Gastrocnemius medialis (tissue), 4 donors: ENCODE measurements around the gene TCF7L2. TPM values are rescaled to one million over a fixed set of nuclear protein-coding genes. Genes with fewer than 3 reads are reported as not detected.

ENCODE experiments used
- ATAC-seq, 2 donors: fragments of 150-250 bp; one replicate each; pipeline ENCODE4 v1.9.1; 2016
- DNase-seq, 2 donors: peaks; one replicate each; pipeline ENCODE4 v3.0.0-alpha.2; 2019
- H3K27ac ChIP-seq, 4 donors: fragments of 200-600 bp; sonication (generic); 1 replicate in 1 of 4; 2 replicates in 3 of 4; pipeline ENCODE4 v1.5.1; 2016 to 2018; ENCODE audit warnings: mild to moderate bottlenecking in 2 of 4, moderate library complexity in 1 of 4
- H3K27me3 ChIP-seq, 3 donors: fragments of 200-600 bp; sonication (generic) in 2 of 3; 1 replicate in 1 of 3; 2 replicates in 2 of 3; pipeline versions ENCODE4 v1.5.1 to v1.6.0; 2016 to 2019; ENCODE audit warnings: mild to moderate bottlenecking in 1 of 3, moderate library complexity in 1 of 3
- H3K36me3 ChIP-seq, 2 donors: fragments of 200-600 bp; sonication (generic) in 1 of 2; one replicate each; pipeline ENCODE4 v1.5.1; 2017 to 2018
- H3K4me1 ChIP-seq, 2 donors: fragments of 200-600 bp; sonication (generic) in 1 of 2; one replicate each; pipeline ENCODE4 v1.5.1; 2016 to 2017; ENCODE audit warnings: mild to moderate bottlenecking in 2 of 2
- H3K4me3 ChIP-seq, 4 donors: fragments of 200-600 bp; sonication (generic) in 3 of 4; 1 replicate in 1 of 4; 2 replicates in 3 of 4; pipeline ENCODE4 v1.5.1; 2016 to 2019; ENCODE audit warnings: mild to moderate bottlenecking in 2 of 4
- H3K9me3 ChIP-seq, 3 donors: fragments of 200-600 bp; sonication (generic) in 2 of 3; 1 replicate in 1 of 3; 2 replicates in 2 of 3; pipeline ENCODE4 v1.5.1; 2016 to 2019
- POLR2A ChIP-seq, 2 donors: fragments of 450-650 bp; IDR thresholded peaks; one replicate each; pipeline ENCODE4 v1.6.1; 2017; ENCODE audit warnings: antibody characterized with exemption in 2 of 2, mild to moderate bottlenecking in 2 of 2, moderate library complexity in 2 of 2
- in situ Hi-C, 4 donors: fragments of 200-750 bp; cut with MboI; loops; one replicate each; pipeline versions ENCODE4 v1.15.0 to v1.8.0; 2017; ENCODE audit warnings: low sequenced_read_pairs in 4 of 4
- intact Hi-C: fragments of 100-400 bp; cut with DNase I; formaldehyde crosslinking; loops from one replicate; pipeline ENCODE4 v1.15.1; 2023; ENCODE audit warnings: low total_unique reads
- total RNA-seq, 4 donors: library from RNA; depleted of rRNA; stranded (reverse); fragments of >200 nt; gene quantifications; one replicate each; pipeline versions ENCODE4 v1.1.0 to v1.2.3, GENCODE V29; 2016
- TF ChIP-seq, protein P1 (sequence below), 5 experiments: fragments of 450-650 bp in 3 of 5; fragments of 200-600 bp in 2 of 5; sonication (generic) in 2 of 5; IDR thresholded peaks in 4 of 5; conservative IDR thresholded peaks in 1 of 5; 1 replicate in 4 of 5; 2 replicates in 1 of 5; pipeline ENCODE4 v1.5.1; 2016 to 2019; ENCODE audit warnings: antibody characterized with exemption in 5 of 5, mild to moderate bottlenecking in 3 of 5, moderate library complexity in 3 of 5

TCF7L2 gene
- total RNA-seq, 4 donors from 2014 or later: 4.6 to 5.1 (median 5.0) TPM

DNA sequence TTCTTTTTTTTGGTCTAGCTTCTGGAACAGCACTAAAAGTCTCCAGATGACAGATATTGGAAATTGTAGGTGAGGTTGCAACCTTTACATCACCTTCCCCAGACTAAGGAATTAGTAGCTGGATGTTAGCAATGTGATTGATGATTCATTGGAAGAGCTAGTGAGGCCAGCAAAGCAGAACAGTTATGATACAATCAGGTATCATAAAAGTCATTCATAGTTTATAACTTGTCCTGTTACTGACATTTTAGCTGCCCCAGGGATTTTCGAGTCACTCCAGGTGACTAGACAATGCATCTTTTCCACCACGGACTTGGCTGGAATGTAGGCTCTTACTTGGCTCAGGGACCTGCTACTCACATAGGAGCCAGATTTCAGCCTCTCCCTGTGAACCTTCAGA lies 15.9 kb upstream of the TCF7L2 start:
- Histone ChIP-seq H3K9me3 (no peaks in the 10 kb centered on the region), H3K4me3 (no peak overlapping the region), H3K4me1 (no peaks in the 10 kb centered on the region), H3K27me3 (peaks cover 0 to 2% (median 0%) of the 10 kb centered on the region in 3 donors), H3K36me3 (no peaks in the 10 kb centered on the region), H3K27ac (no peak overlapping the region)
- intact Hi-C loops (no loop called here), in situ Hi-C loops (no loop called here)
- ATAC-seq: no peak
- no peak for TF ChIP-seq POLR2A (IDR thresholded peaks at IDR 0.05)
- TF ChIP-seq, protein P1, sequence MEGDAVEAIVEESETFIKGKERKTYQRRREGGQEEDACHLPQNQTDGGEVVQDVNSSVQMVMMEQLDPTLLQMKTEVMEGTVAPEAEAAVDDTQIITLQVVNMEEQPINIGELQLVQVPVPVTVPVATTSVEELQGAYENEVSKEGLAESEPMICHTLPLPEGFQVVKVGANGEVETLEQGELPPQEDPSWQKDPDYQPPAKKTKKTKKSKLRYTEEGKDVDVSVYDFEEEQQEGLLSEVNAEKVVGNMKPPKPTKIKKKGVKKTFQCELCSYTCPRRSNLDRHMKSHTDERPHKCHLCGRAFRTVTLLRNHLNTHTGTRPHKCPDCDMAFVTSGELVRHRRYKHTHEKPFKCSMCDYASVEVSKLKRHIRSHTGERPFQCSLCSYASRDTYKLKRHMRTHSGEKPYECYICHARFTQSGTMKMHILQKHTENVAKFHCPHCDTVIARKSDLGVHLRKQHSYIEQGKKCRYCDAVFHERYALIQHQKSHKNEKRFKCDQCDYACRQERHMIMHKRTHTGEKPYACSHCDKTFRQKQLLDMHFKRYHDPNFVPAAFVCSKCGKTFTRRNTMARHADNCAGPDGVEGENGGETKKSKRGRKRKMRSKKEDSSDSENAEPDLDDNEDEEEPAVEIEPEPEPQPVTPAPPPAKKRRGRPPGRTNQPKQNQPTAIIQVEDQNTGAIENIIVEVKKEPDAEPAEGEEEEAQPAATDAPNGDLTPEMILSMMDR (IDR thresholded peaks at IDR 0.05 in 4 of 5, conservative IDR thresholded peaks at IDR 0.05 in 1 of 5): no peak
- no peak for DNase-seq

DNA sequence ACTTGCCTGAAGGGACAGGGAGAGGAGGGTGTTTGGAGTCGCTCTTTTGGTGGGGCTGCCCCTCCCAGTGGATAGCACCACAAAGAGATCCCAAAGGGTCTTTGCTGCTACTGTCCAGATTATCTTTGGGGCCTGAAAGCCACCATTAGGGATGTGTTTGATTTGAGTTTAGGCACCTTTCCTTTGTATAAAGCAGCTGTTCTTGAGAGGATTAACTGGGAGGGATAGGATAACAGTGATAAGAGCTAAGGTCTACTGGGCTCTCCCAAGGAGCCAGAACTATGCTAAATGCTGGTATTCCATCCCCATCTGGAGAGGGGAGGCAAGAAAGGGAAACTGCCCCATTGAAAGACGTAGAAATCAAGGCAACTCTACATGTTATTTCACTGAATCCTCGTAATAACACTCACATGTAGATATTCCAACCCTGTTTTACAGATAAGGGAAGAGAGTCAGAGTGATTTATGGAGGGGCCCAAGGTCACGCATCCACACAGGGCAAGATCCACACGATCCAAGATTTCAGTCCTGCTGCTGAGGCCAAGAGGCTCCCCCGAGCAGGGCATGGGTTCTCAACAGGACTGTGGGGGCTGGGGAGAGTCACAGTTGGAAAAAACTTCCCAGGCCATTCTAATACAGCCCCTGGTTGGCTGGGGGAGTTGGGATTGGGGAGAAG lies 11.1 kb upstream of the TCF7L2 start:
- in situ Hi-C loops (no loop called here), intact Hi-C loops (no loop called here)
- no peaks in the 10 kb centered on the region for H3K9me3 ChIP-seq
- TF ChIP-seq, protein P1 (IDR thresholded peaks at IDR 0.05 in 4 of 5, conservative IDR thresholded peaks at IDR 0.05 in 1 of 5): no peak
- TF ChIP-seq POLR2A (IDR thresholded peaks at IDR 0.05): no peak
- no peaks in the 10 kb centered on the region for H3K27me3 ChIP-seq
- no peaks in the 10 kb centered on the region for H3K36me3 ChIP-seq
- H3K27ac ChIP-seq: no peak overlapping the region
- no peak for ATAC-seq
- H3K4me1 ChIP-seq: no peaks in the 10 kb centered on the region
- no peak overlapping the region for H3K4me3 ChIP-seq
- no peak for DNase-seq

DNA sequence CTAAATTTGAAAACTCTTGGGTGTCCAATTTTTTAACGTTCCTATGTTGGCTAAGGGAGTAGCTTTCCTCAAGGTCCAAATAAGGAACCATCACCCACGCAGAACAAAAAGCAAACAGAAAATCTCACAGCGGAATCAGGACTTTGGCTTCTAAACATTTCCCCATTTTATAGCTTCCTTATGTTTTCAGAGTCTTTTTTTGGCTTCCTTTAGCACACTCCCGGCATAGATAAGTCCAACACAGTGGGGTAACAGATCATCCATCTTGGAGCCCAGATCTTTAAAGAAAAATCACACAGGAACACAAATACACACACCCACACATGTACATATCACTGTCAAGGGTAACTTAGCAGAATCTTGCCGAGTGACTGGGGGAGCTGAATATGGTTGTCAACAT lies 4.2 kb upstream of the TCF7L2 start:
- H3K27me3 ChIP-seq: no peaks in the 10 kb centered on the region
- no peaks in the 10 kb centered on the region for H3K9me3 ChIP-seq
- no peak overlapping the region for H3K27ac ChIP-seq
- DNase-seq (no peak), ATAC-seq (no peak)
- H3K4me3 ChIP-seq: no peak overlapping the region
- no peak for TF ChIP-seq POLR2A (IDR thresholded peaks at IDR 0.05)
- TF ChIP-seq, protein P1 (IDR thresholded peaks at IDR 0.05 in 4 of 5, conservative IDR thresholded peaks at IDR 0.05 in 1 of 5): no peak
- intact Hi-C loops: no loop called here
- in situ Hi-C loops: no loop called here
- H3K36me3 ChIP-seq: no peaks in the 10 kb centered on the region
- H3K4me1 ChIP-seq: peaks cover 0 to 6% of the 10 kb centered on the region in 2 donors

DNA sequence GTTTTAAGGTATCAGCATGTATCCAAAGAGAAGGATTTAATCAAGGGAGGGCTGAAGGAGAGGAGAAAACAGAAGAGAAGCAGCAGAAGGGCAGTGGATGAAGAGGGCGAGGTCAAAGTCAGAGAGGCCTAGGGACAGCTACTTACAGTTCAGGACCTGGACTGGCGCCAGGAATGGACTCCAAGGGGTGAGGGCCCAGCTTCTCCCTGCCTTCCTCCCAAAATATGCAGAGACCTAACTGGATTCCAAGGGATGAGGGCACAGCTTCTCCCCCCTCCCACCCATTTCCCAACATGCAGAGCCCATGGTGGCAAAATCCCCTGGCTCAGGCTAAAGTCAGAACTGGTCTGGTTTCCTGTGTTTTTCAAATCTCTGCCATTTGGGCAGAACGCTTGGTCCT lies 3.4 kb upstream of the TCF7L2 start:
- H3K36me3 ChIP-seq: no peaks in the 10 kb centered on the region
- peaks cover 0 to 6% of the 10 kb centered on the region in 2 donors for H3K4me1 ChIP-seq
- no peak overlapping the region for H3K4me3 ChIP-seq
- H3K27me3 ChIP-seq: no peaks in the 10 kb centered on the region
- TF ChIP-seq POLR2A (IDR thresholded peaks at IDR 0.05): no peak
- TF ChIP-seq, protein P1 (IDR thresholded peaks at IDR 0.05 in 4 of 5, conservative IDR thresholded peaks at IDR 0.05 in 1 of 5): no peak
- DNase-seq (no peak), ATAC-seq (no peak)
- intact Hi-C loops (no loop called here), in situ Hi-C loops (no loop called here)
- H3K9me3 ChIP-seq: no peaks in the 10 kb centered on the region
- H3K27ac ChIP-seq: no peak overlapping the region

DNA sequence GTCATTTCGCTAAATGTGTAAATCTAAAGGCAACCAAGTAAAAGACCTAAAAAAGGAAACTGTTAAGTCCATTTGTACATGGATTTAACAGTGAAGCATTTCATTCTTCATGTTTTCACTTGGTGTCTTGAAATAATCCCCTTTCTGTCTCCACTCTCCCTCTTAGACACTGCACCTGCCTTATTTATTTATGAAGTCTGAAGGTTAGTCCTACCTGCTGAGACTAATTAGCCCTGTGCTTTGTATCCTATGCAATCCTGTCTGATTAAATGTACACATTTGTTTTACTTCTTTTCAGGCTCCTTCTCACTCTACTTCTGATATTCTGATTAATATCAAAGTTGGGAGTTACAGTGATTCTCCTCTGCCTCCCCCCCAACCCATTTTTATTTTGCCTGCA lies 1.9 kb upstream of the TCF7L2 start:
- peak overlapping the region; percentile 90 to 96 (median 94) for H3K27ac ChIP-seq

More for the DNA sequence above, 1.9 kb upstream of the TCF7L2 start:
- no peak for DNase-seq
- Histone ChIP-seq H3K9me3 (no peaks in the 10 kb centered on the region), H3K4me3 (no peak overlapping the region), H3K36me3 (no peaks in the 10 kb centered on the region), H3K4me1 (peaks cover under 1 to 14% of the 10 kb centered on the region in 2 donors), H3K27me3 (no peaks in the 10 kb centered on the region)
- no peak for TF ChIP-seq POLR2A (IDR thresholded peaks at IDR 0.05)
- TF ChIP-seq, protein P1 (IDR thresholded peaks at IDR 0.05 in 4 of 5, conservative IDR thresholded peaks at IDR 0.05 in 1 of 5): no peak
- intact Hi-C loops (no loop called here), in situ Hi-C loops (no loop called here)
- ATAC-seq: no peak
